ENCODE measurements around the gene AUTS2. TPM values are rescaled to one million over a fixed set of nuclear protein-coding genes. Genes with fewer than 3 reads are reported as not detected.

Gene AUTS2
- total RNA-seq, 1 experiment from 2014 or later: 38.5 TPM

DNA sequence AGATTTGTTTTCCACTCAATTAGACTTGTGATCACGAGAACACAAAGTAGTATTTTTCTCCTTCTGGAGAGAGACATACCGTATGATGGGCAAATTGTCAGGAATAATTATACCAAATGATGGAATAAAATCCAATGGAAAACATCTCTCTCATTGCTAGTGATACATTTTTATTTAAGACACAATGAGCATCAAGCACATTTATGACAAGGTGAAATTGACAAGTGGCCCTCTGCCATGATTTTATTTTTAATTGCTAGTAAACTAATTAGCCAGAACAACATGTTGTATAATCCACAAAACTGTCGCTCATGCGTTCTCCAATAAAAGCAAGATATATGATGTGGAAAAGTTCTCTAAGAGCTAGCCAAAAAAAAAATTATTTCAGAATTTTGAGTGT lies 620.8 kb downstream of the AUTS2 start:
- no peak overlapping the region for H3K27ac ChIP-seq (ENCODE audit: low read length)

DNA sequence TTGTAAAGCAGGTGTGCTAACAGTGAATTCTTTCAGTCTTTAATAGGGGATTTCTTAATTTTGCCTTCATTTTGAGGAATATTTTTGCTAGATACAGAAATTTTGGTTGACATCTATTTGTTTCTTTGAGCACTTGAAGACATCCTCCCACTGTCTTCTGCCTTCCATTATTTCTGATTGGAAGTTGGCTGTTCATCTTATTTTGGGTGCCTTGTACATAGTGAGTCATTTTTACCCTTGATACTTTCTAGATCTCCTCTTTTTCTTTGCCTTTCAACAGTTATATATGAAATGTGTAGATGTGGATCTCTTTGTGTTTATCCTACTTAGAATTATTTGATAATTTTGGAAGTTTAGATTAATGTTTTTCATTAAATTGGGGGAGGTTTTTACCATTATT lies 631.0 kb downstream of the AUTS2 start:
- H3K27ac ChIP-seq (ENCODE audit: low read length): no peak overlapping the region
- no peak overlapping the region for H3K4me2 ChIP-seq (ENCODE audit: low read depth, low read length, poor library complexity, severe bottlenecking)
- no peak overlapping the region for H2AFZ ChIP-seq (ENCODE audit: low read length)
- H3K27me3 ChIP-seq (ENCODE audit: low read length): peaks cover 3% of the 10 kb centered on the region; the same call in 1 of the 2 replicates
- no peaks in the 10 kb centered on the region for H4K20me1 ChIP-seq (ENCODE audit: insufficient read depth, low read depth, low read length)
- no peaks in the 10 kb centered on the region for H3K79me2 ChIP-seq (ENCODE audit: low read length)
- peaks cover 5% of the 10 kb centered on the region; the same call in 1 of the 2 replicates for H3K36me3 ChIP-seq (ENCODE audit: insufficient read depth, low read length)
- DNase-seq: no peak
- no peaks in the 10 kb centered on the region for H3K9me2 ChIP-seq (replicated peaks; ENCODE audit: insufficient read depth, low read length)
- H3K9me3 ChIP-seq (ENCODE audit: low read length): peaks cover 12% of the 10 kb centered on the region
- peaks cover 7% of the 10 kb centered on the region for H3K4me1 ChIP-seq (ENCODE audit: low read length)
- H3K9ac ChIP-seq (ENCODE audit: low read length): no peak overlapping the region
- H3K4me3 ChIP-seq (ENCODE audit: low read length): no peak overlapping the region

More for the DNA sequence above, 620.8 kb downstream of the AUTS2 start:
- H3K4me1 ChIP-seq (ENCODE audit: low read length): no peaks in the 10 kb centered on the region; the same call in 1 of the 2 replicates
- H3K79me2 ChIP-seq (ENCODE audit: low read length): no peaks in the 10 kb centered on the region
- H3K36me3 ChIP-seq (ENCODE audit: insufficient read depth, low read length): no peaks in the 10 kb centered on the region
- no peak for DNase-seq
- no peaks in the 10 kb centered on the region for H3K9me3 ChIP-seq (ENCODE audit: low read length)
- H3K9ac ChIP-seq (ENCODE audit: low read length): no peak overlapping the region
- H3K4me3 ChIP-seq (ENCODE audit: low read length): no peak overlapping the region
- 0 out of 2 replicates have a peak, but pooled peaks cover 3% of the 10 kb centered on the region for H4K20me1 ChIP-seq (ENCODE audit: insufficient read depth, low read depth, low read length)
- no peaks in the 10 kb centered on the region for H3K27me3 ChIP-seq (ENCODE audit: low read length)
- H3K9me2 ChIP-seq (replicated peaks; ENCODE audit: insufficient read depth, low read length): no peaks in the 10 kb centered on the region
- no peak overlapping the region for H2AFZ ChIP-seq (ENCODE audit: low read length)
- no peak overlapping the region for H3K4me2 ChIP-seq (ENCODE audit: low read depth, low read length, poor library complexity, severe bottlenecking)

DNA sequence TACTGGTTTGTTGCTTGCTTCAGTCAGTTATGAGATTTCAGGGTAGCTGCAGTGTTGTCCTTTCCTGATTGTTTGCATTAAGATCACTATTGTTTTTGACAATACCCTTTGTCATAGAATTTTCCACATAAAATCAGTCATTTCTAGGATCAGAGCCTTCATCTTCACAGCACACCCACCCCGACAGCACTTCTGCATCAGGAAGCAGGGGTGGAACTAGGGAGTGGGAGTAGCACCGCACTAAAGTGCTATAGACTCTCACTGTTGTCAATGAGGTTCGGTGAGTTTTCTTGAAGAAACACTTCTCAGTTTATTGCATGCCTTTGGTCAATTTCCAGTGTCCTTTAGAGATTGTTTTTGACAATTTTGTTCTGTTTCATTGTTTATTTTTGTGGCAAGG lies 632.5 kb downstream of the AUTS2 start:
- Histone ChIP-seq H3K36me3 (ENCODE audit: insufficient read depth, low read length) (peaks cover 5% of the 10 kb centered on the region; the same call in 1 of the 2 replicates), H2AFZ (ENCODE audit: low read length) (no peak overlapping the region), H3K79me2 (ENCODE audit: low read length) (no peaks in the 10 kb centered on the region), H3K9me3 (ENCODE audit: low read length) (peaks cover 12% of the 10 kb centered on the region), H3K4me2 (ENCODE audit: low read depth, low read length, poor library complexity, severe bottlenecking) (no peak overlapping the region), H3K27me3 (ENCODE audit: low read length) (peaks cover 3% of the 10 kb centered on the region; the same call in 1 of the 2 replicates), H3K9me2 (replicated peaks; ENCODE audit: insufficient read depth, low read length) (no peaks in the 10 kb centered on the region), H3K9ac (ENCODE audit: low read length) (no peak overlapping the region), H4K20me1 (ENCODE audit: insufficient read depth, low read depth, low read length) (no peaks in the 10 kb centered on the region), H3K4me1 (ENCODE audit: low read length) (no peaks in the 10 kb centered on the region), H3K4me3 (ENCODE audit: low read length) (no peak overlapping the region), H3K27ac (ENCODE audit: low read length) (no peak overlapping the region)
- DNase-seq: no peak

GRCh38 chr7:70233776-70234175 lies 635.5 kb downstream of the AUTS2 start:
- H3K27me3 ChIP-seq (ENCODE audit: low read length): peaks cover 3% of the 10 kb centered on the region; the same call in 1 of the 2 replicates
- H4K20me1 ChIP-seq (ENCODE audit: insufficient read depth, low read depth, low read length): no peaks in the 10 kb centered on the region
- H3K9me3 ChIP-seq (ENCODE audit: low read length): peaks cover 12% of the 10 kb centered on the region
- no peaks in the 10 kb centered on the region for H3K9me2 ChIP-seq (replicated peaks; ENCODE audit: insufficient read depth, low read length)
- no peak overlapping the region for H3K4me2 ChIP-seq (ENCODE audit: low read depth, low read length, poor library complexity, severe bottlenecking)
- no peak overlapping the region for H3K27ac ChIP-seq (ENCODE audit: low read length)
- H2AFZ ChIP-seq (ENCODE audit: low read length): no peak overlapping the region
- H3K9ac ChIP-seq (ENCODE audit: low read length): no peak overlapping the region
- H3K36me3 ChIP-seq (ENCODE audit: insufficient read depth, low read length): peaks cover 5% of the 10 kb centered on the region; the same call in 1 of the 2 replicates
- no peaks in the 10 kb centered on the region for H3K79me2 ChIP-seq (ENCODE audit: low read length)
- peaks cover 22% of the 10 kb centered on the region for H3K4me1 ChIP-seq (ENCODE audit: low read length)
- H3K4me3 ChIP-seq (ENCODE audit: low read length): no peak overlapping the region
- DNase-seq: no peak

DNA sequence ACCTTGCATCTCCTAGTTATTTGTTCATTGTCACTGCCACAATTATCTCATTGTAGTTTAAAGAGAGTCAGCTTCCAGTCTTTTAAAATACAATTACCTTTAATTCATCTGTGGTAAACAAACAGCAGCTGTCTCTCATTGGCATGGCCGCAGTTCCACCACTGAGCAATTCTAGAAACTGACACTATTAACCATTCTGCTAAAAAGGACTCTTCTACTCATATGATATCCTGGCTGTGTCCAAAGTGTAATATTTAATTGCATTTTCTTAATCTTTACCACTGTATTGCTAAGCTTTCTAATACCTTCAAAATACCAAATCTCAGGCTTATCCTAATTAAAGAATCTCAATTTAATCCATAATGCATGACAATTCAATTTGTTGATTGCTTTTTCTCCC lies 639.0 kb downstream of the AUTS2 start:
- Histone ChIP-seq H3K79me2 (ENCODE audit: low read length) (no peaks in the 10 kb centered on the region), H3K36me3 (ENCODE audit: insufficient read depth, low read length) (no peaks in the 10 kb centered on the region), H4K20me1 (ENCODE audit: insufficient read depth, low read depth, low read length) (no peaks in the 10 kb centered on the region), H3K27ac (ENCODE audit: low read length) (peak overlapping the region; percentile 79), H3K9ac (ENCODE audit: low read length) (peak overlapping the region; percentile 23), H3K27me3 (ENCODE audit: low read length) (no peaks in the 10 kb centered on the region), H3K4me2 (ENCODE audit: low read depth, low read length, poor library complexity, severe bottlenecking) (peak overlapping the region; percentile 59), H3K9me3 (ENCODE audit: low read length) (no peaks in the 10 kb centered on the region), H3K4me3 (ENCODE audit: low read length) (peak overlapping the region; percentile 38), H3K9me2 (replicated peaks; ENCODE audit: insufficient read depth, low read length) (no peaks in the 10 kb centered on the region), H3K4me1 (ENCODE audit: low read length) (peaks cover 27% of the 10 kb centered on the region), H2AFZ (ENCODE audit: low read length) (no peak overlapping the region)
- DNase-seq: no peak

- Histone ChIP-seq H3K4me2 (ENCODE audit: low read depth, low read length, poor library complexity, severe bottlenecking) (peak overlapping the region; percentile 59), H3K27me3 (ENCODE audit: low read length) (no peaks in the 10 kb centered on the region), H3K36me3 (ENCODE audit: insufficient read depth, low read length) (no peaks in the 10 kb centered on the region), H3K4me1 (ENCODE audit: low read length) (peaks cover 27% of the 10 kb centered on the region), H3K9ac (ENCODE audit: low read length) (peak overlapping the region; percentile 27), H3K9me2 (replicated peaks; ENCODE audit: insufficient read depth, low read length) (no peaks in the 10 kb centered on the region), H2AFZ (ENCODE audit: low read length) (peak overlapping the region; percentile 19; the same call in 1 of the 2 replicates), H4K20me1 (ENCODE audit: insufficient read depth, low read depth, low read length) (no peaks in the 10 kb centered on the region), H3K4me3 (ENCODE audit: low read length) (peak overlapping the region; percentile 38), H3K79me2 (ENCODE audit: low read length) (no peaks in the 10 kb centered on the region), H3K9me3 (ENCODE audit: low read length) (no peaks in the 10 kb centered on the region), H3K27ac (ENCODE audit: low read length) (peak overlapping the region; percentile 79)
- peak; percentile 83 for DNase-seq
Measured at GRCh38 chr7:70237831-70238575, 639.7 kb downstream of the AUTS2 start.

GRCh38 chr7:70239918-70240317 lies 641.6 kb downstream of the AUTS2 start:
- Histone ChIP-seq H3K4me3 (ENCODE audit: low read length) (no peak overlapping the region), H3K79me2 (ENCODE audit: low read length) (no peaks in the 10 kb centered on the region), H3K27me3 (ENCODE audit: low read length) (no peaks in the 10 kb centered on the region), H3K36me3 (ENCODE audit: insufficient read depth, low read length) (no peaks in the 10 kb centered on the region), H4K20me1 (ENCODE audit: insufficient read depth, low read depth, low read length) (no peaks in the 10 kb centered on the region), H3K27ac (ENCODE audit: low read length) (no peak overlapping the region), H3K4me1 (ENCODE audit: low read length) (peaks cover 27% of the 10 kb centered on the region), H3K9me2 (replicated peaks; ENCODE audit: insufficient read depth, low read length) (no peaks in the 10 kb centered on the region), H3K9me3 (ENCODE audit: low read length) (no peaks in the 10 kb centered on the region), H2AFZ (ENCODE audit: low read length) (no peak overlapping the region), H3K4me2 (ENCODE audit: low read depth, low read length, poor library complexity, severe bottlenecking) (no peak overlapping the region), H3K9ac (ENCODE audit: low read length) (no peak overlapping the region)
- DNase-seq: no peak

- Histone ChIP-seq H3K27ac (ENCODE audit: low read length) (no peak overlapping the region), H3K9ac (ENCODE audit: low read length) (no peak overlapping the region), H4K20me1 (ENCODE audit: insufficient read depth, low read depth, low read length) (no peaks in the 10 kb centered on the region), H3K27me3 (ENCODE audit: low read length) (no peaks in the 10 kb centered on the region), H3K4me2 (ENCODE audit: low read depth, low read length, poor library complexity, severe bottlenecking) (no peak overlapping the region), H3K36me3 (ENCODE audit: insufficient read depth, low read length) (no peaks in the 10 kb centered on the region), H2AFZ (ENCODE audit: low read length) (no peak overlapping the region), H3K4me3 (ENCODE audit: low read length) (no peak overlapping the region), H3K79me2 (ENCODE audit: low read length) (no peaks in the 10 kb centered on the region), H3K4me1 (ENCODE audit: low read length) (peaks cover 27% of the 10 kb centered on the region), H3K9me2 (replicated peaks; ENCODE audit: insufficient read depth, low read length) (no peaks in the 10 kb centered on the region), H3K9me3 (ENCODE audit: low read length) (no peaks in the 10 kb centered on the region)
- DNase-seq: no peak
Measured at GRCh38 chr7:70240873-70241272, 642.6 kb downstream of the AUTS2 start.

All from Karpas-422 (cell line).